SK-N-SH treated with all-trans-retinoic acid at 6 μM for 48 hours (cell line): Measurements from ENCODE around the gene BIRC3.

ENCODE experiments used
- ATAC-seq: fragments of 200-7000 bp; cut with Tn5 transposase; 3 replicates; pipeline ENCODE4 v1.9.1; 2020; ENCODE audit warnings: mild to moderate bottlenecking, moderate library complexity
- ARNTL ChIP-seq: fragments of 450-650 bp; formaldehyde crosslinking; IDR thresholded peaks from 2 replicates; pipeline ENCODE4 v1.5.0; 2020; ENCODE audit warnings: low read depth, mild to moderate bottlenecking, moderate library complexity, borderline replicate concordance
- BACH2 ChIP-seq: fragments of 250-450 bp; sonication (Bioruptor Pico); IDR thresholded peaks from 2 replicates; pipeline ENCODE4 v1.9.0; 2021; ENCODE audit warnings: mild to moderate bottlenecking, borderline replicate concordance
- CREB5 ChIP-seq: fragments of 250-450 bp; sonication (Bioruptor Pico); IDR thresholded peaks from 2 replicates; pipeline ENCODE4 v1.5.1; 2020; ENCODE audit warnings: low read depth, mild to moderate bottlenecking, moderate library complexity
- CSDC2 ChIP-seq: fragments of 250-450 bp; sonication (Bioruptor Pico); IDR thresholded peaks from 2 replicates; pipeline ENCODE4 v1.5.0; 2020; ENCODE audit warnings: mild to moderate bottlenecking, moderate library complexity
- ESRRG ChIP-seq: fragments of 250-450 bp; sonication (Bioruptor Pico); IDR thresholded peaks from 2 replicates; pipeline ENCODE4 v1.6.1; 2021; ENCODE audit warnings: mild to moderate bottlenecking
- GLIS3 ChIP-seq: fragments of 250-450 bp; sonication (Bioruptor Pico); IDR thresholded peaks from 2 replicates; pipeline ENCODE4 v1.5.0; 2020; ENCODE audit warnings: mild to moderate bottlenecking, moderate library complexity
- RARB ChIP-seq: fragments of 250-450 bp; sonication (Bioruptor Pico); IDR thresholded peaks from 2 replicates; pipeline ENCODE4 v1.8.0; 2021; ENCODE audit warnings: mild to moderate bottlenecking, moderate library complexity
- SNAI2 ChIP-seq: fragments of 250-450 bp; sonication (Bioruptor Pico); IDR thresholded peaks from 2 replicates; pipeline ENCODE4 v1.5.0; 2020; ENCODE audit warnings: mild to moderate bottlenecking, moderate library complexity
- TCF4 ChIP-seq: fragments of 250-450 bp; sonication (Bioruptor Pico); IDR thresholded peaks from 2 replicates; pipeline ENCODE4 v1.8.0; 2021; ENCODE audit warnings: mild to moderate bottlenecking, moderate library complexity, borderline replicate concordance
- TOX ChIP-seq: fragments of 250-450 bp; sonication (Bioruptor Pico); IDR thresholded peaks from 2 replicates; pipeline ENCODE4 v1.8.0; 2021; ENCODE audit warnings: mild to moderate bottlenecking, moderate library complexity, borderline replicate concordance
- ZC3H10 ChIP-seq: fragments of 250-450 bp; sonication (Bioruptor Pico); IDR thresholded peaks from 2 replicates; pipeline ENCODE4 v1.5.1; 2021; ENCODE audit warnings: mild to moderate bottlenecking, moderate library complexity
- ZFP3 ChIP-seq: fragments of 250-450 bp; sonication (Bioruptor Pico); IDR thresholded peaks from 2 replicates; pipeline ENCODE4 v1.5.0; 2020; ENCODE audit warnings: mild to moderate bottlenecking, moderate library complexity
- ZFP30 ChIP-seq: fragments of 450-650 bp; formaldehyde crosslinking; IDR thresholded peaks from 2 replicates; pipeline ENCODE4 v1.5.0; 2022; ENCODE audit warnings: mild to moderate bottlenecking, moderate library complexity
- ZNF565 ChIP-seq: fragments of 450-650 bp; formaldehyde crosslinking; conservative IDR thresholded peaks from 2 replicates; pipeline ENCODE4 v1.5.0; 2020; ENCODE audit warnings: low read depth, mild to moderate bottlenecking, moderate library complexity
- ZNF70 ChIP-seq: fragments of 450-650 bp; formaldehyde crosslinking; IDR thresholded peaks from 2 replicates; pipeline ENCODE4 v1.5.0; 2020; ENCODE audit warnings: mild to moderate bottlenecking, moderate library complexity
- ZNF8 ChIP-seq: fragments of 450-650 bp; formaldehyde crosslinking; IDR thresholded peaks from 2 replicates; pipeline ENCODE4 v1.5.0; 2020; ENCODE audit warnings: mild to moderate bottlenecking, moderate library complexity
- TF ChIP-seq, protein P1 (sequence below): fragments of 250-450 bp; sonication (Bioruptor Pico); IDR thresholded peaks from 2 replicates; pipeline ENCODE4 v1.5.1; 2021; ENCODE audit warnings: mild to moderate bottlenecking, moderate library complexity
- TF ChIP-seq, protein P2 (sequence below): fragments of 250-450 bp; sonication (Bioruptor Pico); IDR thresholded peaks from 2 replicates; pipeline ENCODE4 v1.8.0; 2020; ENCODE audit warnings: mild to moderate bottlenecking, moderate library complexity, borderline replicate concordance
- TF ChIP-seq, protein P3 (sequence below): fragments of 250-450 bp; sonication (Bioruptor Pico); IDR thresholded peaks from 2 replicates; pipeline ENCODE4 v1.8.0; 2021; ENCODE audit warnings: low read depth, mild to moderate bottlenecking, moderate library complexity, borderline replicate concordance
- TF ChIP-seq, protein P4 (sequence below): fragments of 250-450 bp; sonication (Bioruptor Pico); IDR thresholded peaks from 2 replicates; pipeline ENCODE4 v1.5.0; 2020; ENCODE audit warnings: mild to moderate bottlenecking, moderate library complexity

BIRC3 gene

DNA sequence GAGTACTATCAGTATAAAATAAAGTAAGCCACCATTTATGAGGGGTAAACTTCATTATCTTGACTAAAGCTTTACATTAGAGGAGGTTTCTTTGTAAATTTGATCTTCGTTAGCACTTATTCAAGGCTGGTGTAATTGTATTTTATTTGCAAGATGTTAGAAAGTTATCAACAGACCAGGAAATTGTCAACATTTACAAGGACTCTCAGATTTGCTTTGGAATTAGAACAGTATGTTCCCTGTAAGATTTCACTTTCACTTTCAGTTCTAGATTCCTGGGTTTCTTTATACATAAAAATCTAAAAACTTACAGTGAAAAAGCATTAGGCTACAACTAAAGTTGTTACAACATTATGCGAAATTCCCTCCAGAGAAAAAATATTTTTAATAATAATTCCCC lies 4.6 kb upstream of the BIRC3 start:
- TF ChIP-seq, protein P1, sequence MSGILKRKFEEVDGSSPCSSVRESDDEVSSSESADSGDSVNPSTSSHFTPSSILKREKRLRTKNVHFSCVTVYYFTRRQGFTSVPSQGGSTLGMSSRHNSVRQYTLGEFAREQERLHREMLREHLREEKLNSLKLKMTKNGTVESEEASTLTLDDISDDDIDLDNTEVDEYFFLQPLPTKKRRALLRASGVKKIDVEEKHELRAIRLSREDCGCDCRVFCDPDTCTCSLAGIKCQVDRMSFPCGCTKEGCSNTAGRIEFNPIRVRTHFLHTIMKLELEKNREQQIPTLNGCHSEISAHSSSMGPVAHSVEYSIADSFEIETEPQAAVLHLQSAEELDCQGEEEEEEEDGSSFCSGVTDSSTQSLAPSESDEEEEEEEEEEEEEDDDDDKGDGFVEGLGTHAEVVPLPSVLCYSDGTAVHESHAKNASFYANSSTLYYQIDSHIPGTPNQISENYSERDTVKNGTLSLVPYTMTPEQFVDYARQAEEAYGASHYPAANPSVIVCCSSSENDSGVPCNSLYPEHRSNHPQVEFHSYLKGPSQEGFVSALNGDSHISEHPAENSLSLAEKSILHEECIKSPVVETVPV (CRISPR knock-in tag), result no peak
- no peak for TF ChIP-seq ZC3H10 (CRISPR knock-in tag)
- TF ChIP-seq ZNF8 (CRISPR knock-in tag), result no peak
- TF ChIP-seq, protein P2, sequence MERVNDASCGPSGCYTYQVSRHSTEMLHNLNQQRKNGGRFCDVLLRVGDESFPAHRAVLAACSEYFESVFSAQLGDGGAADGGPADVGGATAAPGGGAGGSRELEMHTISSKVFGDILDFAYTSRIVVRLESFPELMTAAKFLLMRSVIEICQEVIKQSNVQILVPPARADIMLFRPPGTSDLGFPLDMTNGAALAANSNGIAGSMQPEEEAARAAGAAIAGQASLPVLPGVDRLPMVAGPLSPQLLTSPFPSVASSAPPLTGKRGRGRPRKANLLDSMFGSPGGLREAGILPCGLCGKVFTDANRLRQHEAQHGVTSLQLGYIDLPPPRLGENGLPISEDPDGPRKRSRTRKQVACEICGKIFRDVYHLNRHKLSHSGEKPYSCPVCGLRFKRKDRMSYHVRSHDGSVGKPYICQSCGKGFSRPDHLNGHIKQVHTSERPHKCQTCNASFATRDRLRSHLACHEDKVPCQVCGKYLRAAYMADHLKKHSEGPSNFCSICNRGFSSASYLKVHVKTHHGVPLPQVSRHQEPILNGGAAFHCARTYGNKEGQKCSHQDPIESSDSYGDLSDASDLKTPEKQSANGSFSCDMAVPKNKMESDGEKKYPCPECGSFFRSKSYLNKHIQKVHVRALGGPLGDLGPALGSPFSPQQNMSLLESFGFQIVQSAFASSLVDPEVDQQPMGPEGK (CRISPR knock-in tag), result no peak
- ATAC-seq, result no peak

DNA sequence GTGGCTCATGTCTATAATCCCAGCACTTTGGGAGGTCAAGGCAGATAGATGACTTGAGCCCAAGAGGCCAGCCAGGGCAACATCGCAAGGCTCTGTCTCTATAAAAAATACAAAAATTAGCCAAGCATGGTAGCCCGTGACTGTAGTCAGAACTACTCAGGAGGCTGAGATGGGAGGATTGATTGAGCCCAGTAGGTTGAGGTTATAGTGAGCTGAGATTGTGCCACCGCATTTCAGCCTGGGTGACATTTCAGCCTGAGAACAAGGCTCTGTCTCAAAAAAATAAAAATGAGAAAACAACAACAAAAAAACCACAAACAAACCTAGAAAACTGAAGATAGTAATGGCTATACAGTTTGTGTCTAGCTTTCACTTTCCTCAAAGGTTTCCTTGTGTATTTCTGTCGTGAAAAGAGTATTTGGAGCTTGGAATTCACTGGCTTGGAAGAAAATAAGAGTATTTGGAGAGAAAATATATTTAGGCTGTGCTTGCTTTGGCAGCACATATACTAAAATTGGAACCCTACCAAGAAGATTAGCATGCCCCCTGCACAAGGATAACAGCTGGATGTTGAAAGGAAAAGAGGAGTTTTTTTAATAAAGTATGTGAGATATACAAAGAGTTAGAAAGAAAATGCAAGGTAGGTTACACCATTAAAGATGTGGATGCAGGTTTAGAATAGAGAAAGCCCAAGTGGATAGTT lies 3.9 kb upstream of the BIRC3 start:
- TF ChIP-seq SNAI2 (no peak), GLIS3 (CRISPR knock-in tag) (no peak), ZFP30 (no peak), RARB (CRISPR knock-in tag) (no peak), ZNF565 (CRISPR knock-in tag) (no peak), CSDC2 (no peak), TOX (no peak)
- TF ChIP-seq, protein P3, sequence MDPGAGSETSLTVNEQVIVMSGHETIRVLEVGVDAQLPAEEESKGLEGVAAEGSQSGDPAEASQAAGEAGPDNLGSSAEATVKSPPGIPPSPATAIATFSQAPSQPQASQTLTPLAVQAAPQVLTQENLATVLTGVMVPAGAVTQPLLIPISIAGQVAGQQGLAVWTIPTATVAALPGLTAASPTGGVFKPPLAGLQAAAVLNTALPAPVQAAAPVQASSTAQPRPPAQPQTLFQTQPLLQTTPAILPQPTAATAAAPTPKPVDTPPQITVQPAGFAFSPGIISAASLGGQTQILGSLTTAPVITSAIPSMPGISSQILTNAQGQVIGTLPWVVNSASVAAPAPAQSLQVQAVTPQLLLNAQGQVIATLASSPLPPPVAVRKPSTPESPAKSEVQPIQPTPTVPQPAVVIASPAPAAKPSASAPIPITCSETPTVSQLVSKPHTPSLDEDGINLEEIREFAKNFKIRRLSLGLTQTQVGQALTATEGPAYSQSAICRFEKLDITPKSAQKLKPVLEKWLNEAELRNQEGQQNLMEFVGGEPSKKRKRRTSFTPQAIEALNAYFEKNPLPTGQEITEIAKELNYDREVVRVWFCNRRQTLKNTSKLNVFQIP (CRISPR knock-in tag), result no peak
- TF ChIP-seq, all 23 proteins: peak for 0
- no peak for ATAC-seq

DNA sequence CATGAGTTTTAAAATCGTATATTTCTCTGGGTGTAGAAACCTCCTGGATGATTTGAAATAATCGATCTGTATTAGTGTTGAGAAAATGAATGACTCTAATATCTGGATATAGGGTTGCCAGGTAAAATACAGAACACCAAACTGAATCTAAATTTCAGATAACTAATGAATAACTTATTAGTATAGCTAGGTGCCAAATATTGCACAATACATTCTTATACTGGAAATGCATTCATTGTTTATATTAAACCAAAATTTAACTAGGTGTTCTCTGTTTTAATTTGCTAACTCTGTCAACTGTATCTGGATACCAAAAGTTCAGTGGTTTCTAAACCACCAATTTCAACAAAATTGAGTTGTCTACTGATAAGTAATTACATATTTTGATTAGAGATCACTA lies 2.5 kb upstream of the BIRC3 start:
- TF ChIP-seq CREB5 (CRISPR knock-in tag) (no peak), CSDC2 (no peak)

DNA sequence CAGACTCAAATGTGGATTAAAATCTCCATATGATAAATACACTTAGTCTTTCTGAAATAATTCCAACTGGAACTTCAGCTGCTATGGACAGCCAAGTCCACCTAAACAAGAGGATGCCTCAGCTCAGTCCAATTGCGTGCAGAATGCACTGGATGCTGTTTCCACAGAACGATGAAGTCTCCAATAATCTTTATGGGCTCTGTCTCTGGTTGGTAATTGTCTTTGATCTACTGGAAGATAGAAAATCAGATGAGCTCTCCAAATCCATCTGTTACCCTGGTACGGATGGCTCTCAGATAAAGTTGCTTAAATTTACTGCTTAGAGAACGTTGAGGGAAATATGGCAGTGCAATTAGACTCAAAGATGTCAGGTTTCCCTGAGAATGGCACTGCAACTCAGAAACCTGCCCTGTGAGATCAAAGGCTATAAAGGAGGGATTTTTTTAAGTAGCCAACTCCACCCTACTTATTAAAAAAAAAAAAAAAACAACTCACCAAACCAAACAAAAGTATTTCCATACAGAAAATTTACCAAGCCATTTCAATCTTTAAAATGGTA lies 859 bp upstream of the BIRC3 start:
- TF ChIP-seq, protein P3 (CRISPR knock-in tag), result no peak
- no peak for ATAC-seq

More for the DNA sequence above, 2.5 kb upstream of the BIRC3 start:
- no peak for ATAC-seq

- TF ChIP-seq TCF4 (CRISPR knock-in tag), result no peak
- ATAC-seq, result no peak
These were observed 452 bp downstream of the BIRC3 start for GRCh38 chr11:102317768-102318103.

DNA sequence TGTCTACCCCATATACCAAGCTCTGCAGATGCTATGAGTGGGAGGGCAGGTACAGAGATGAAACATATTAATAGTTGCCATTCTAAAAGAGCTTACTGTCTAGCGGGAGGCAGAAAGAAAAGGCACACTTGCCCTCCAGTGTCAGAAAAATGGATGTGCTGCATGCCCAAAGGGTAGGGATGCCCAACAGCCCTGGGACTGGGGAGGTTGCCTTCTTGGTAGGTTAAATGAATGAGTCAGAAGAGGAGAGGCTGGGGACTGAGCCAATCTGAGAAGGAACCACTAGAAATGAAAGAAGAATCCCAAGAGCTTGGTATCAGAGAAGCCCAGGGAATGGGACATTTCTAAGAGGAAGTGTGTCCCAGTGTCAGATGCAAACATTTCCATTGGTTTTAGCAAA lies 1.2 kb downstream of the BIRC3 start:
- ATAC-seq, result no peak
- TF ChIP-seq ESRRG (CRISPR knock-in tag), result no peak
- TF ChIP-seq ZNF8 (CRISPR knock-in tag), result no peak
- no peak for TF ChIP-seq SNAI2
- no peak for TF ChIP-seq ZFP30
- TF ChIP-seq GLIS3 (CRISPR knock-in tag), result no peak
- no peak for TF ChIP-seq CSDC2
- TF ChIP-seq, protein P4, sequence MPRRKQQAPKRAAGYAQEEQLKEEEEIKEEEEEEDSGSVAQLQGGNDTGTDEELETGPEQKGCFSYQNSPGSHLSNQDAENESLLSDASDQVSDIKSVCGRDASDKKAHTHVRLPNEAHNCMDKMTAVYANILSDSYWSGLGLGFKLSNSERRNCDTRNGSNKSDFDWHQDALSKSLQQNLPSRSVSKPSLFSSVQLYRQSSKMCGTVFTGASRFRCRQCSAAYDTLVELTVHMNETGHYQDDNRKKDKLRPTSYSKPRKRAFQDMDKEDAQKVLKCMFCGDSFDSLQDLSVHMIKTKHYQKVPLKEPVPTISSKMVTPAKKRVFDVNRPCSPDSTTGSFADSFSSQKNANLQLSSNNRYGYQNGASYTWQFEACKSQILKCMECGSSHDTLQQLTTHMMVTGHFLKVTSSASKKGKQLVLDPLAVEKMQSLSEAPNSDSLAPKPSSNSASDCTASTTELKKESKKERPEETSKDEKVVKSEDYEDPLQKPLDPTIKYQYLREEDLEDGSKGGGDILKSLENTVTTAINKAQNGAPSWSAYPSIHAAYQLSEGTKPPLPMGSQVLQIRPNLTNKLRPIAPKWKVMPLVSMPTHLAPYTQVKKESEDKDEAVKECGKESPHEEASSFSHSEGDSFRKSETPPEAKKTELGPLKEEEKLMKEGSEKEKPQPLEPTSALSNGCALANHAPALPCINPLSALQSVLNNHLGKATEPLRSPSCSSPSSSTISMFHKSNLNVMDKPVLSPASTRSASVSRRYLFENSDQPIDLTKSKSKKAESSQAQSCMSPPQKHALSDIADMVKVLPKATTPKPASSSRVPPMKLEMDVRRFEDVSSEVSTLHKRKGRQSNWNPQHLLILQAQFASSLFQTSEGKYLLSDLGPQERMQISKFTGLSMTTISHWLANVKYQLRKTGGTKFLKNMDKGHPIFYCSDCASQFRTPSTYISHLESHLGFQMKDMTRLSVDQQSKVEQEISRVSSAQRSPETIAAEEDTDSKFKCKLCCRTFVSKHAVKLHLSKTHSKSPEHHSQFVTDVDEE (CRISPR knock-in tag), result no peak
- no peak for TF ChIP-seq TCF4 (CRISPR knock-in tag)
- TF ChIP-seq, protein P1 (CRISPR knock-in tag), result no peak
- no peak for TF ChIP-seq ZFP3 (CRISPR knock-in tag)
- no peak for TF ChIP-seq ZNF70 (CRISPR knock-in tag)
- TF ChIP-seq ARNTL, result no peak
- TF ChIP-seq TOX, result no peak
- no peak for TF ChIP-seq BACH2 (CRISPR knock-in tag)
